RPMI8226 (cell line): ENCODE measurements around the gene SLC37A1.

Experiments
- DNase-seq: peaks from one replicate; pipeline ENCODE4 v3.0.0-alpha.2; 2015

The SLC37A1 gene

DNA sequence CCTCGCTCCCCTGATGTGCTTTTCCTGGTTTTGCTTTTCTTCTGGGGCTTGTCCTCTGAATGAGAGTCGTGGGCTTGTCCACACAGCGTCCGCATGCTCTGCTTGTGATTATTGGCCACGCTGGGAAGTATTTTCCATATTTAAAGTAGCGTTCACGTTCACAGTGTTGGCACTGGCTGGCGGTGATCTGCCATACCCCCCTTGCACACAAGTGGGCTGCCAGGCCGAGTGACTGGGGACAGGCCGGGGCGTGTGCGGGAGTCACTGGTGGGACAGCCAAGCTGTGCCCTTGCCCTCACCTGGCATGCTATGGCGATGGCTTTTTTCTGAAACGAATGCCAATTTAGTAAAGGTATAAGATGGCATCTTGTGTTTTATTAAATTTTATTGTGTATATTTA lies 32.8 kb downstream of the SLC37A1 start:
- no peak for DNase-seq

DNA sequence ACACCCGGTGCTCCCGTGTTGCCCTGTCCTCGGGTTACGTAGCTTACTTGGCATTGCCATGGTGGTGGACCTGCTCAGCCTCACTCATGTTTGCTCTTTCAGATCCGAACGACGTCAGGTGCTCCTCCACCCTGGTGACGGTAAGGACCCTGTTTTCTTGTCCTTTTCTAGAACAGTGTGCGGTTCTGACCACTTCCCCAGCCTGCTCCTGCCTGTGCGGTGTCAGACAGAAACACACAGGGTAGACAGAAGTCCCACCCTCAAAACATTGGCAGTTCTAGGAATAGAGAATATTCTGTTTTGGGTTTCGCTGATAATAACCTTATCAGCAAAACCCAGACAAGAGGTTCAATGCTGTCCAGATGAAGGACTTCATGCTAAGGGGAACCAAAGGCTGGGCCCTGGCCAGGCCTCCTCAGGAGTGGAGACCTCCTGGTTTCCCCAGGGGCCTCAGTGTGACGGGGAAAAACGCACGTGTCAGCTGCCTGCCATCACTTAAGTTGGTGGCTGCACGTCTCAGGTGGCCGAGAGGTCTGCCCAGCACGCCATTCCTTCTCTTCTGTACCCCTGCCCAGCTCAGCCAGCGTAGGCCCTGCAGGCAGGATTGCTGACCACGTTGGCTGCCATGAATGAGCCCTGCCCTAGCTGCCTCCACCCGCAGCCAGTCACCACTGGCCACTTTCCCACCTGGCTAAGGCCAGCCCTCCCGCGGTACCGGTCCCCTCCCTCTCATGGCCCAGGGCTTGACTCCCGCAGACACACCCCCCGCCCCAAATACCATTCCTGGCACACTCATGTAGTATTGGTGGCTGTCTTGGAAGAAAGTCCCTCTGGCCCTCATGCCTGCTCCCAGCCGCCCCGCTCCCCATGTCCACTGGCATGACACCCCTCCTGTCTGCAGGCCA lies 33.6 kb downstream of the SLC37A1 start:
- no peak for DNase-seq

GRCh38 chr21:42547906-42548365 lies 34.3 kb downstream of the SLC37A1 start:
- DNase-seq: no peak

DNA sequence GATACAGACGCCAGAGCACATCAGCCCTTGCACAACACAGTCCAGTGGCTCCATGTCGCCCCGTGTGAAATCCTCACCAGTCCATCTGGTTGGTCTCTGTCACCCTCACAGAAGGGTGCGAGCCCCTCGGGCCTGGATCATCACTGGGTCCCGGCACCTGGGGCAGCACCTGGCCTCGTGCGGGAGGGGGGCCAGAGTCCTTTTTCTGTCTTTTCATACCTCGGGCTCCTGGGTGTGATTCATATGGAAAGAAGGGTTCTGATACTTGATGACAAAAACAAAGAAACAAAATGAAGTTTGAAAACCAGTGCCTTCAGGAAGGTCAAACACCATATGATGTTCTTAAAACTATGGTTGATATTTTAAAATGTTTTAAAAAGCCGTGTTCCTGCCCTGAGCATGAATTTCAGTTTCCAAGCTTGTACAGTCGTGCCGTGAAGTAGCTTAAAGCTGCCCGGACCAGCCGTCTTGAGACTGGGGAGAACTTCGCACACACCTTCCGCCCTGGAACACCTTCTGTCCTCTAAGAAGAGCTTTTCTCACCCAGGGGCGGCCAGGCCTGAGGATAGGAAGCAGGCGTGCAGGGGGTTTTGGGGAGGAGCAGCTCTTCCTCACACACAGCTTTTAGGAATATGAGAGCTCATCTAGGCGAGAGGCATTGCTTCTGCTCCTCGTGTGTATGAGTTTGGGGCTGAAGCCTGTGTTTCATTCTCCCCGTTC lies 35.2 kb downstream of the SLC37A1 start:
- no peak for DNase-seq

DNA sequence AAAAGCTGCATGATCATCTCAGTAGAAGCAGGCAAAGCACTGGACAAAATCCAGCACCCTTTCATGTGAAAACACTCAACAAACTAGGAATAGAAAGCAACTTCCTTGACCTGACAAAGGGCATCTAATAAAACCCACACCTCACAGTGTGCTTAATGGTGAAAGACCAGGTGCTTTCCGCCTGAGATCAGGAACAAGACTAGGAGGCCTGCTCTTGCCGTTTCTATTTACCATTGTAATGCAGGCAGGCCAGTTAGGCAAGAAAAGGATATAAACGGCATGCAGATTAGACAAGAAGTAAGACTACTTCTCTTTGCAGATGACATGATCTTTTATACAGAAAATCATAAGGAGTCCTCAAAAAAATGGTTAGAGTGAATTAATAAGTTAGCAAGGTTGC lies 37.2 kb downstream of the SLC37A1 start:
- no peak for DNase-seq

DNA sequence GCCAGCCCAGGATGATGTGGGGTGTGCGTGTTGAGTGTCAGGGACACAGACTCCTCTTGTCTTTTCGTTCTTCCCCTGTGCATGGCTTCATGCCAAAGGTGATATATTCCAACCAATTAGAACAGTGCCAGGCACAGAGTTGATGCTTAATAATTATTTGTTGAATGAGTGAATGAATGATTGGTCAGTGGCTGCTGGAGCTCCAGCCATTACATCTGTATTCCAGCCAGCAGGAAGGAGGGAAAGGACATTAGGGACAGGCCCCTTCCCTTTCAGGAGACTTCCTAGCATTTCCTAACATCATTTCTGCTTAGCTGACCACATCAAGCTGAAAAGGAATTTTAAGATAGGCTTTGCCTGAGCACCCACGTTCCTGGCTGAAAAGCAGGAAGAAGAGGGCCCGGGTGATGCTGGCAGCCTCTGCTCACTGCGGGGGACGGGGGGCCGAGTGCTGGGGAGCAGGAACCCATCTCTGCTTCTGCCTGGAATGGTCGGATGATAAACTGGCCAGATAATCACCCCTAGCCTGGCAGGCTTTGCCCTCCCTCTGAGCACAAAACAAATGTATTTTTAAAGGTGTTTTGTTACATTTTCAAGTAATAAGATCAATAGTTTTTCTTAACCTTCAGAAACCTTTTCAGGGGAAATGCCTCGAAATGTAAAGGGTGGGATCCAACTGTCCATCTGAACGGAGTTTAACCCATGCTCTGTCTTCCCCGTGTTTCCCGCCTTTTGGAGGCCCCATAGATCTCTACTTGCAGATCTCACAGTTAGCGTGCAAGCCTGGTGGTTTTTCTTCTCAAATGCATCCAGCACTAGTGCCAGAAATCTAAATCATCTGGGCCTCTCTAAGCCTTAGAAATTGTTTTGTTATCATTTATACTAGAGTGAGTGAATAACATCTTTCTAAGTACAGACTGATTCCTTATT lies 39.0 kb downstream of the SLC37A1 start:
- DNase-seq: no peak

DNA sequence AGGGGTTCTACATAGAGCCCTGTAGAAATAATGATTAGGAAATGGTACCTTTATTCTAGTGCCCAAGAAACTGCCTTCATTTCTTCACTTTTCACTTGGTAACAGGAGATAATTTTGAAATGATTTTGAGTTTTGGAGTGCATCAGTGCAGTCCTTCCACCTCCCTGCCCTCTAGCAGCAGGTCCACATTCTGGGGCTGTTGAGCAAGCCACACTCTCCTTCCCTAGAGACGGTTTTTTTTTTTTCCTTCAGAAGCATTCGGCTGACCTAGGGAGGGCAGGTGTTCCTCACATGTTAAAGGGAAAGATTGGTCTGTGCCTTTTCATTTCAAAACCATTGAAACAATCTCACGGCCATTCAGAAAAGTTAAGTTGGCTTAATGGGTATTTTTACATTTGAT lies 39.8 kb downstream of the SLC37A1 start:
- DNase-seq: no peak

DNA sequence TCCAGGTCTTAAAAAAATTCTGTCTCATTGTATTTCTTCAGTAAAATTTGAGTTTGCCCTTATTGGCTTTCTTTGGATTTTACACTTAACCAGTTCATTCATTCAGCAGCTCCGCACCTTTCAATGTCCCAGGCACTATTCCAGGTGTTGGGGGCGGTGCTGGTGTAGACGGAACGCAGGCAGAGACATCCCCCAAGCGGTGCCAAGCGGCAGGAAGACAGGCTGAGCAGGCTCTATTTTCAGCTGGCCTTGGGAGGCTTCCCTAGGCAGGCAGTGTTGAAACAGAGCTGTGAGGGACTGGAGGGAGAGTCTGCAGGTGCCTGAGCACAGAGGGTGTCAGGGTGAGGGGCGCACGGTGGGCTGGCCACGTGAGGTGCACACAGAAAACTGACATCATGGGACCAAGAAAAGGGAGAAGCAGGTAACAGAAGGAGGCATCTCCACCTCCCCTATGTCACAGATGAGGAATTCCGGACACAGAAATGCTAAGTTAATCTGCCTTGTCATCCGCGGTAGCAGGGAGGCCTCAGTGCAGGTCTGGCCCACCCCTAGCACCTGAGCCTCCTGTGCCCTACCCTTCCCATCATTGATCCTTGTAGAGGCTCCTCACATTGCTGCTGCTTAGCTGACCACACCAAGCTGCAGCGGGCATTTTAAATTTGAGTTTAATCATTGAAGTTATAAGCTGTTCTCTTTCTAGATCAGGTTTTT lies 40.8 kb downstream of the SLC37A1 start:
- no peak for DNase-seq

- no peak for DNase-seq
Observed at GRCh38 chr21:42555756-42556438, 42.2 kb downstream of the SLC37A1 start.

DNA sequence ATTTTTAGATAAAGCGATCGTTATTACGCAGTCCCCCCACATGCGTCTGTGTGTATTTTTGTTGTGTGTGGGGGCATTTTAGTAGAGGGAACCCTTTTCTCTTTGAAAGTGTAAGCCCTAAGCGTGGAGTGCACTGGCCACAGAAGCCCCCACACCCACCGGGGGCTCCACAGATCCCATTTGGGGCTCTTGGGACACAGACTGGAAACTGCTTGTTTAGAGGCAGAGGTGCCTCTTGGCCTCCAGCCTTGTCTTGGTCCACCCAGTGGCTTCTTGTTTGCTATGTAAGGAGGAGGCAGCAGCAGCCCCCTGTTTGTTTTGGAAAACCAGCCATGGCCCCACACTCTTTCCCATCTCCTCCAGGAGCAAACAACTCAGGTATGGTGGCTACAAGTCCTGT lies 42.8 kb downstream of the SLC37A1 start:
- DNase-seq: no peak

GRCh38 chr21:42556960-42557359 lies 43.3 kb downstream of the SLC37A1 start:
- DNase-seq: no peak

GRCh38 chr21:42557420-42557819 lies 43.8 kb downstream of the SLC37A1 start:
- DNase-seq: no peak

GRCh38 chr21:42558368-42558767 lies 44.7 kb downstream of the SLC37A1 start:
- DNase-seq: no peak

- no peak for DNase-seq
Observed at GRCh38 chr21:42558846-42559245, 45.2 kb downstream of the SLC37A1 start.

- no peak for DNase-seq
Observed at GRCh38 chr21:42559326-42559725, 45.7 kb downstream of the SLC37A1 start.

DNA sequence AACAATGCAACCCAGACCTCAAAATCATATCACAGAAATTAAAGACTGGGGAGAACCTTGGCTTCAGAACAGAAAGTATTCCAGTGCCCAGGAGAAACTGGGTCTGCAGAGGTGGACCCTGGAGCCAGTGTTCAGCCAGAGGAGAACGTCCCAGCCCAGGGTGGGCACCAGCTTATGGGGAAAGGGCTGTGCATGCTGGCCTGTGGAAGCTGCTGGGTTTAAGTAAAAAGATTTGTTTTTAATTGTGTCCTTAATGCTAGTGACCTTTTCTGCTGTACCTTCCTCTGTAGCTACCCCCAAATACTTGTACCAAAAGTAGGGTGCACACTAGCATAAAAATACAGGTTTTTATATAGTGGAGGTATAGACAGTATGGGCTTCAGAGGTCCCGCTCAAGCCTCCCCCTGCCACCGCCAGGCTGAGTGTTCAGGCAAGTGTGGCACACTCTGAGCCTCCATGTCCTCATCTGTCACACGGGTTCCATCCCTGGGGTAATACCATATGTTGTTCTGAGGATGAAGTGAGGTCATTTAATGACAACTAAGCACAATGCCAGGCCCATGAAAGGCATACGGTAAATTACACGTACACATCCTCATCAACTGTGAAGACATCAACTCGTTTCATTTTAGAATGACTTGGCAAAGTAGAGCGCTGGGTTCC lies 47.0 kb downstream of the SLC37A1 start:
- DNase-seq: no peak

DNA sequence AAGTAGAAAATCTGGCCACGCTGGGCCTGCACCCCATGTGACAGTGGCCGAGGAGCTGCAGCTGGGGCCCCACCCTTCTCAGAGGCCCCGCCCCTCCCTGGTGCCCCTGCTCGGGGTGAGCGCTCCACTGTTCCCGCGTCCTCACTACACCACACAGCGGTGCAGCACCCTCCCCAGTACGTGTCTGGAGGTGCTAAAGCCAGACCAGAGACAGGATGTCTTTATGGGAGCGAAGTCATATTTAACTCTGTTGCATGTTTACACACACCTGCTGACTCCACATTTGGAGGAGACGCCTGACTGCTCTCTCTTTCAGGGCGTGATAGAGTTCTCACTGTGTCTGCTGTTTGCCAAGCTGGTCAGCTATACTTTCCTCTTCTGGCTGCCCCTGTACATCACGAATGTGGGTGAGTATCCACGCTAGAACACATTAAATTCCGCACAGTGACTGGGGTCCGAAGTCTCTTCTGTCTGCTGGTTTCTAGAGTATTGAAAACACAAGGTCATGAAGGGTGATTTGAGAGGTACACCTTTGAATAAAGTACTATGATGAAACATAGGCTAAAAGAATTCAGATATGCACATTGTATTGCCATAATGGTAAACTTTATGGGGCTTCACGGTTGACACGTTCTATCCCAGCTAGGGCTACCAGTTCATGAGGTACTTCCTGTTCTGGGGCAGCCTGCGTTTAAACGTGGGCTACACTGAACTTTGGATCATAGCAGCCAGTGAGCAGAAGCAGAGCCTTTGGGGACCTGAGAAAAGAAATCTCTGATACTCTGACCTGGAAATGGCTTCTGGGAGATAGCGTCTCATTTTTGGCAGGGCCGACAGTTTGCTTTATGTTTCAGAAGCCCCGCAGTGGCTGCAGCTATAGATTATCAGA lies 48.4 kb downstream of the SLC37A1 start:
- peak; percentile 63 for DNase-seq

DNA sequence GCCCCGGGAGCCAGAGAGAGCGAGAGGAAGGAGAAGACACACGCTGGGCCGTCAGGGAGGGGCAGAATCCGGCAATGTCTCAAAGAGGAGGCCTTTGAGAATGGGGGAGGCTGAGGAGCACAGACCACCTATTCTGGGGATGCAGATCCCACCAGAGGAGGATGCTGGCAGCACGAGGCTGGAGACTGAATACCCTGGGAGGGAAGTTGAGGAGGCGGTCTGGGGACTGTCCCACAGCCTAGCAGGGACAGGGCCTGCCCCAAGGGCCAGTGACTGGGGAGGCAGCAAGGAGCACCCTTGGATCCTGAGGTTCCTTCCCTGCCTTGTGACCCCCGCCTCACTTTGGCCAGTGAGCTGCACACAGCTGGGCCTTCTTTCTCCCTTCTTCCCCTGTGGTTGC lies 49.2 kb downstream of the SLC37A1 start:
- no peak for DNase-seq

GRCh38 chr21:42563261-42563660 lies 49.6 kb downstream of the SLC37A1 start:
- no peak for DNase-seq

GRCh38 chr21:42563686-42564085 lies 50.0 kb downstream of the SLC37A1 start:
- DNase-seq: no peak
